Measurements from ENCODE around the gene TFAP2D.

Gene TFAP2D

DNA sequence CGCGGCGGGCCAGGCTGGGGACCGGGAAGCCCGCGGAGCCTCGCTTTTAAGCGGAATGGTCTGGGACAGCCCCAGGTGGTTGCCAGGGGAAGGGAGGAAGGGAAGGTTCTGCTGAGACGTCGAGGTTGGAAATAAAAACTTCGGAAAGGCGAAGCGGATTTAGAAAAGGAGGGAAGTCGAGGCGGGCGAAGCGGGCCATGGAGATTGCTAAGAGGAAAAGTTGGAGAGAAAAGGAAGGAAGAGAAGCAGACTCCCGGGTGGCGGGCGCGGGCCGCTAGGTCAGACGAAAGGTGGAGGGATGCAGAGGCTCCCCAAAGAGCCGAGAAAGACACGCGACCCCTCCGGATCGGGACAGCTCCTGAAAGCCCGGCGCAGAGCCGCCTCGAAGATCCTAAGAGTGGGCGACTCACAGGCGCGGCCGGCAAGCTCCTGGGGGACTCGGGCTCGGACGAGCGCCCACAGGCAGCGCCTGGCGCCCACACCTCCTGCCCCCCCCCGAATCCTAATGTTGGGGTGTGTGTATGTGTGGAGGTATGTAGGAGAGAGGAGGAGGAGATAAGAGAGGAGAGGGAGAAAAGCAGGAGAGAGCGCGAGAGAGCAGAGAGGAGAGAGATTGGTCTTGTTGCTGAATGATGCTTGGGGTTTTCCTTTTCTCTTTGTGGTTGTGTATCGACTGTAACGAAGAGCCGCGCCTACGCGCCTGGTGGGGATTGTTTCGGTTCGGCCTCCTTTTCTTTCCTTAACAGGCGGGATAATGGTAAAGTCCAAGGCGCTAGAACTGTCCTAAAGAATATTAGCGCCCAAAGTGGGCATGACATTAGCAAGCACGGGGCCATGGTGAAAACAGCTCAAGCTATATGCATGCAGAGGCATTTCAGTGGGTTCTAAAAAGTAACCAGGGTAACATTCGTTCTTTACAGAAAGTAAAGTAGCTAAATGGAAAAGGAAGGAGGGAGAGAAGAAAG lies 106.9 kb downstream of the TFAP2D start:
- no peak for DNase-seq

GRCh38 chr6:50820869-50821264 lies 107.5 kb downstream of the TFAP2D start:
- DNase-seq = no peak

DNA sequence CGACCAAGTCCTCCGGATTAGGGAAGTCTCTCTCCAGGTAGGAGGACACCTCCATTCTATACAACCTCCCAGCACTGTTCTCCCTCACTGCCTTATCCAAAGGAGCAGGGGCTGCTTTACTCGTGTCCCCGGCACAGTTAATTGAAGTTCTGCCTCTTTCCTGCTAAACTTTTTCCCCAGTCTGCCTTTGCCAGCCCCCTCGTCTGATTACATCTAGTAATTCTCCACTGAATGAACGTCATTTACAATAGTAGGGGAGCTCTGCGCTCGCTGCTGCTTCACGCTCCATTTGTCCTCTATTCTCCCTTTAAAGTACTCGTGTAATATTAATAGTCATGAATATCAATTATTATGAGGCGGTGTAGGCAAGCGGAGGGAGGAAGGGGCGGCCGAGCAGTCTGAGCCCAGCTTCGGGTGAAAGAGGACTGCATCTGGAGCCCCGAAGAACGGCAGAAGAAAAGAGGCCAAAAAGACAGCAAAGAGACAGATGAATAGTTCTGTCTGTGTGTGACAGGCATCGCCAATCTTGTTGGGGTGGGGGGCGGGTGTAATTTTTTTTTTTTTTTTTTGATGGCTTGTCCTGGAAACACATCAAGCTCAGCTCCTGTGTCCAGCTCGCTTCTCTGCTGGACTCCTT lies 108.2 kb downstream of the TFAP2D start:
- no peak for DNase-seq

DNA sequence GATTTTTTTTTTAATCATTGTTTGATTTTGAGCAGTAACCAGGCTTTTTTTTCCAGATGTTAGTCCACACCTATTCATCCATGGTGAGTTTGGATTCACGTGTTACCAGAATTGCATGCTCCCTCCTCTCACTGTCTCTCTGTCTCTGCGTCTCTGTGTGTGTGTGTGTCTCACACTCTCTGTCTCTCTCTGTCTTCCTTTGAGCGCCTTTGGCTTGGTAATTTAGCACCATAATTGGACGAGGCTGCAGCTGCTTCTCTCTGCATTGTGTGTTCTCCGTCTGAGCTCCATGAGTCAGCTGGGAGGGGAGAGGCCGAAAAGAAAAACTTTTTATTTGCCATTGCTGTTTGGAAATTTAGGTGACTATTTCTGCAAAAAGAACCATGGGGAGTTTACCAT lies 108.8 kb downstream of the TFAP2D start:
- DNase-seq = no peak
